Measurements from ENCODE around the gene CARS1. TPM values are rescaled to one million over a fixed set of nuclear protein-coding genes. Genes with fewer than 3 reads are reported as not detected.

The CARS1 gene
- total and polyA plus RNA-seq, 10 of the 15 experiments (the other 5 are each of a cell fraction or from before 2014, with no cell fraction given) = 7.8 to 60.6 (median 45.7) TPM

GRCh38 chr11:3088806-3089205, 31.6 kb upstream of the CARS1 start:
- Histone ChIP-seq H3K9ac (ENCODE audit: control insufficient read depth, insufficient read depth, low read length) (no peak overlapping the region), H3K27ac (ENCODE audit: control insufficient read depth, insufficient read depth) (no peak overlapping the region), H3K27me3 (replicated peaks in 1 of 2; ENCODE audit: control insufficient read depth in 2 of 2, insufficient read depth in 2 of 2, low read length in 1 of 2) (no peaks in the 10 kb centered on the region), H3K4me1 (ENCODE audit: control insufficient read depth, insufficient read depth, low read length) (no peaks in the 10 kb centered on the region), H3K4me3 (no peak overlapping the region), H3K79me2 (ENCODE audit: control insufficient read depth, insufficient read depth, low read length) (no peaks in the 10 kb centered on the region), H3K36me3 (ENCODE audit: control insufficient read depth in 2 of 2, insufficient read depth in 2 of 2, low read length in 1 of 2) (no peaks in the 10 kb centered on the region), H4K20me1 (ENCODE audit: control insufficient read depth, insufficient read depth) (no peaks in the 10 kb centered on the region), H2AFZ (ENCODE audit: control insufficient read depth, low read depth, low read length) (no peak overlapping the region), H3K4me2 (ENCODE audit: control insufficient read depth, insufficient read depth) (no peak overlapping the region), H3K9me3 (replicated peaks; ENCODE audit: control insufficient read depth, insufficient read depth, low read length) (no peaks in the 10 kb centered on the region)
- BruUV-seq (replicated peaks) = no TSS peak
- POLR2A ChIA-PET = no interaction called here
- FAIRE-seq (no peak), DNase-seq (ENCODE audit: low read depth, low spot score) (no peak), ATAC-seq (no peak)
- TF ChIP-seq SMAD1 (IDR thresholded peaks at IDR 0.05; ENCODE audit: low read depth, partially characterized antibody) (no peak), CBFB (IDR thresholded peaks at IDR 0.05; ENCODE audit: low read depth) (no peak), FOS (IDR thresholded peaks at IDR 0.05; ENCODE audit: borderline replicate concordance, extremely low read depth, insufficient read length) (no peak), RCOR1 (conservative IDR thresholded peaks at IDR 0.05; ENCODE audit: low read depth, low read length) (no peak), TCF7 (IDR thresholded peaks at IDR 0.05; ENCODE audit: borderline replicate concordance) (no peak), CREB1 (IDR thresholded peaks at IDR 0.05; ENCODE audit: low read depth) (no peak), POU2F2 (IDR thresholded peaks at IDR 0.05; ENCODE audit: borderline replicate concordance, low read depth, low read length) (no peak), RFX5 (IDR thresholded peaks at IDR 0.05; ENCODE audit: low read depth, low read length) (no peak), RBBP5 (conservative IDR thresholded peaks at IDR 0.05) (no peak), ATF2 (IDR thresholded peaks at IDR 0.05; ENCODE audit: low read length) (no peak), RELB (IDR thresholded peaks at IDR 0.05; ENCODE audit: low read depth) (no peak), GATAD2B (conservative IDR thresholded peaks at IDR 0.05; ENCODE audit: low read depth) (no peak), SMC3 (IDR thresholded peaks at IDR 0.05; ENCODE audit: borderline replicate concordance, low read length) (no peak)
- TF ChIP-seq, protein P1, sequence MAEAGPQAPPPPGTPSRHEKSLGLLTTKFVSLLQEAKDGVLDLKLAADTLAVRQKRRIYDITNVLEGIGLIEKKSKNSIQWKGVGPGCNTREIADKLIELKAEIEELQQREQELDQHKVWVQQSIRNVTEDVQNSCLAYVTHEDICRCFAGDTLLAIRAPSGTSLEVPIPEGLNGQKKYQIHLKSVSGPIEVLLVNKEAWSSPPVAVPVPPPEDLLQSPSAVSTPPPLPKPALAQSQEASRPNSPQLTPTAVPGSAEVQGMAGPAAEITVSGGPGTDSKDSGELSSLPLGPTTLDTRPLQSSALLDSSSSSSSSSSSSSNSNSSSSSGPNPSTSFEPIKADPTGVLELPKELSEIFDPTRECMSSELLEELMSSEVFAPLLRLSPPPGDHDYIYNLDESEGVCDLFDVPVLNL (IDR thresholded peaks at IDR 0.05; ENCODE audit: low read depth, low read length) = no peak
- TF ChIP-seq, protein P2, sequence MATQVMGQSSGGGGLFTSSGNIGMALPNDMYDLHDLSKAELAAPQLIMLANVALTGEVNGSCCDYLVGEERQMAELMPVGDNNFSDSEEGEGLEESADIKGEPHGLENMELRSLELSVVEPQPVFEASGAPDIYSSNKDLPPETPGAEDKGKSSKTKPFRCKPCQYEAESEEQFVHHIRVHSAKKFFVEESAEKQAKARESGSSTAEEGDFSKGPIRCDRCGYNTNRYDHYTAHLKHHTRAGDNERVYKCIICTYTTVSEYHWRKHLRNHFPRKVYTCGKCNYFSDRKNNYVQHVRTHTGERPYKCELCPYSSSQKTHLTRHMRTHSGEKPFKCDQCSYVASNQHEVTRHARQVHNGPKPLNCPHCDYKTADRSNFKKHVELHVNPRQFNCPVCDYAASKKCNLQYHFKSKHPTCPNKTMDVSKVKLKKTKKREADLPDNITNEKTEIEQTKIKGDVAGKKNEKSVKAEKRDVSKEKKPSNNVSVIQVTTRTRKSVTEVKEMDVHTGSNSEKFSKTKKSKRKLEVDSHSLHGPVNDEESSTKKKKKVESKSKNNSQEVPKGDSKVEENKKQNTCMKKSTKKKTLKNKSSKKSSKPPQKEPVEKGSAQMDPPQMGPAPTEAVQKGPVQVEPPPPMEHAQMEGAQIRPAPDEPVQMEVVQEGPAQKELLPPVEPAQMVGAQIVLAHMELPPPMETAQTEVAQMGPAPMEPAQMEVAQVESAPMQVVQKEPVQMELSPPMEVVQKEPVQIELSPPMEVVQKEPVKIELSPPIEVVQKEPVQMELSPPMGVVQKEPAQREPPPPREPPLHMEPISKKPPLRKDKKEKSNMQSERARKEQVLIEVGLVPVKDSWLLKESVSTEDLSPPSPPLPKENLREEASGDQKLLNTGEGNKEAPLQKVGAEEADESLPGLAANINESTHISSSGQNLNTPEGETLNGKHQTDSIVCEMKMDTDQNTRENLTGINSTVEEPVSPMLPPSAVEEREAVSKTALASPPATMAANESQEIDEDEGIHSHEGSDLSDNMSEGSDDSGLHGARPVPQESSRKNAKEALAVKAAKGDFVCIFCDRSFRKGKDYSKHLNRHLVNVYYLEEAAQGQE (IDR thresholded peaks at IDR 0.05; ENCODE audit: low read depth, low read length) = no peak
- CTCF ChIA-PET = interaction anchor here (0.5 to 5.8 kb wide), 6 partner anchors 38 to 158 kb away, joined by 3 to 143 read pairs (median 28); no protein-coding TSS in a partner anchor
- intact Hi-C loops (cut with micrococcal nuclease; ENCODE audit: unreplicated experiment) = no loop called here
- in situ Hi-C loops (cut with MboI) = no loop called here
- WGBS (ENCODE audit: insufficient coverage, insufficient replicate concordance, low lambda C conversion rate, missing lambda C conversion rate) = 57% methylated on average over 12 of the region's 14 CpGs
- RAD21 ChIA-PET (ENCODE audit: unreplicated experiment) = interaction anchor here (0.5 to 3.8 kb wide), 3 partner anchors 38 to 101 kb away, joined by 4 to 58 read pairs (median 51); no protein-coding TSS in a partner anchor
- SMC1A ChIA-PET (ENCODE audit: uncharacterized antibody, unreplicated experiment) = interaction anchor here (1.3 to 6.2 kb wide), 3 partner anchors 38 to 113 kb away, joined by 4 to 52 read pairs (median 47); no protein-coding TSS in a partner anchor

Measured in GM12878 (cell line).